Left cardiac atrium (tissue), 4 donors: ENCODE measurements around the gene DACT1. TPM values are rescaled to one million over a fixed set of nuclear protein-coding genes. Genes with fewer than 3 reads are reported as not detected.
"Not testable (repeated sequence)": the region's sequence is repeated elsewhere in the genome, so short reads cannot be mapped to it uniquely, and the experiment has no call there.

Experiments
- ATAC-seq, 2 donors: fragments of 200-7000 bp; cut with Tn5 transposase; one replicate each; pipeline ENCODE4 v1.9.1; 2020; ENCODE audit warnings: mild to moderate bottlenecking in 2 of 2, moderate library complexity in 2 of 2
- DNase-seq: peaks from one replicate; pipeline ENCODE4 v3.0.0-alpha.2; 2020
- intact Hi-C, 2 donors: fragments of 100-400 bp; cut with DNase I; formaldehyde crosslinking; loops; one replicate each; pipeline versions ENCODE4 v1.14.1 to v1.15.1; 2022 to 2023
- long read RNA-seq: library from polyadenylated mRNA; unstranded; transcript quantifications from one replicate; pipeline ENCODE4 v2.0.0, GENCODE V29; 2021
- total RNA-seq, 2 donors: library from RNA; stranded (reverse); fragmentation: NEBNext Ultra II Directional; extraction: Animal tissue kit (Norgen Biotek cat#: 25700); gene quantifications; one replicate each; pipeline ENCODE4 v1.2.1, GENCODE V29; 2021
- donor health status: DM: no; HTN: yes; CAD: no.
- donor health status: DM: no; HTN: yes; CAD: no; lungs with severe emphysema.
- donor health status: DM: yes; HTN: yes; CAD: no.
- donor health status: Dilated cardiomyopathy.

The DACT1 gene, protein sequence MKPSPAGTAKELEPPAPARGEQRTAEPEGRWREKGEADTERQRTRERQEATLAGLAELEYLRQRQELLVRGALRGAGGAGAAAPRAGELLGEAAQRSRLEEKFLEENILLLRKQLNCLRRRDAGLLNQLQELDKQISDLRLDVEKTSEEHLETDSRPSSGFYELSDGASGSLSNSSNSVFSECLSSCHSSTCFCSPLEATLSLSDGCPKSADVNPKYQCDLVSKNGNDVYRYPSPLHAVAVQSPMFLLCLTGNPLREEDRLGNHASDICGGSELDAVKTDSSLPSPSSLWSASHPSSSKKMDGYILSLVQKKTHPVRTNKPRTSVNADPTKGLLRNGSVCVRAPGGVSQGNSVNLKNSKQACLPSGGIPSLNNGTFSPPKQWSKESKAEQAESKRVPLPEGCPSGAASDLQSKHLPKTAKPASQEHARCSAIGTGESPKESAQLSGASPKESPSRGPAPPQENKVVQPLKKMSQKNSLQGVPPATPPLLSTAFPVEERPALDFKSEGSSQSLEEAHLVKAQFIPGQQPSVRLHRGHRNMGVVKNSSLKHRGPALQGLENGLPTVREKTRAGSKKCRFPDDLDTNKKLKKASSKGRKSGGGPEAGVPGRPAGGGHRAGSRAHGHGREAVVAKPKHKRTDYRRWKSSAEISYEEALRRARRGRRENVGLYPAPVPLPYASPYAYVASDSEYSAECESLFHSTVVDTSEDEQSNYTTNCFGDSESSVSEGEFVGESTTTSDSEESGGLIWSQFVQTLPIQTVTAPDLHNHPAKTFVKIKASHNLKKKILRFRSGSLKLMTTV
- 10 to 100 TPM in 1 of 2 donors, 1 to 10 TPM in 1; 7.0 to 10.3 TPM for total RNA-seq
- long read RNA-seq: 0 reads

DNA sequence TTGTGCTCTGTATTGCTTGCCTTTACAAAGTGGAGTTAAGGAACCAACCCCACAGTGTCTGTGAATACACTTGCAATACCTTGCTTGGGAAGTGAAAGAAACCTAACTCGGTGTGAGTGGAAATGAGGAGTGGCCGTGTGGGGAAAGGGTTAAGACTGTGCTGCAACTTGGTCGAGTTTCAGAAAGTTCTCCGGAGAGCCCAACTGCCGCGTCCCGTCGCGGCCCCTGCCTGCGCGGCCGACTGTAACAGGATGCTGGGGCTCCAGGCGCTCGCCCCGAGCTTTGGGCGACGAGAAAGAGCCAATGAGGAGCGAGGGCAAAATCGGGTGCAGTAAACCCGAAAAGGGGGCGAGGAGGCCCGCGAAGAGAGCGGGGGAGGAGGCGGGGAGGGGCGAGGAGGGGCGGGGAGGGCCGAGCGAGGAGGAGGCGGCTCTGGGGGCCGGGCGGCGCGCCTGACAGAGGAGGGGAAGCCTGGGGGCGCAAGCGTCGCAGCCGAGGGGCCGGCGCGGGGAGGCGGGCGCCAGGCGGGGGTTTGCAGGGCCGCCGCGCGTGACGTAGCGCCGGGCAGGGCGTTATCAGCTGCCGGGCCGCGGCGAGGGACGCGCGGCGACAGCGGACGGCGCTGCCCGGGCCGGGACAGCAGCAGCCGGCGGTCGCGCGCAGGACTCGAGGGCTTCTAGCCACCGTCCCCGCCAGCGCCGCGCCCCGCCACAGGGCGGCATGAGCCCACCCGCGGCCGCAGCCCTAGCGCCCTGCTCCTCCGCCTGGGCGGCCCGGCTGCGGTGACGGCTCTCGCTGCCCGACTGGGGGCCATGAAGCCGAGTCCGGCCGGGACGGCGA is at the start of gene DACT1:
Gene DACT1 (plus strand): TSS at position 572 of the 840 bp plus-strand sequence. CDS start 241 bp downstream, at position 813.
- intact Hi-C loops: loop anchor here in 1 of 2 donors (10.0 kb wide), 1 partner anchor 487 kb away; no protein-coding TSS in a partner anchor
- DNase-seq (peak; percentile 79), ATAC-seq (peak; percentile 83 to 87)

DNA sequence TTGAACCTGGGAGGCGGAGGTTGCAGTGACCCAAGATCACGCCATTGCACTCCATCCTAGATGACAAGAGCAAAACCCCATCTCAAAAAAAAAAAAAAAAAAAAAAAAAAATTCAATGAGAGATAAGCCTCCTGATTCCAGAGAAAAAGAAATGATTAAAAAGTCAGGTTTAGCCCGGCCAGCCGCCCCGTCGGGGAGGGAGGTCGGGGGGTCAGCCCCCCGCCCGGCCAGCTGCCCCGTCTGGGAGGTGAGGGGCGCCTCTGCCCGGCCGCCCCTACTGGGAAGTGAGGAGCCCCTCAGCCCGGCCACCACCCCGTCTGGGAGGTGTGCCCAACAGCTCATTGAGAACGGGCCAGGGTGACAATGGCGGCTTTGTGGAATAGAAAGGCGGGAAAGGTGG is 49.4 kb upstream of the DACT1 start:
- intact Hi-C loops, ATAC-seq, DNase-seq: not testable (repeated sequence)

- intact Hi-C loops: no loop called here
- ATAC-seq (no peak), DNase-seq (no peak)
Measured at GRCh38 chr14:58593977-58594376, 43.8 kb upstream of the DACT1 start.

- no peak for ATAC-seq
- intact Hi-C loops: no loop called here
- no peak for DNase-seq
Measured at GRCh38 chr14:58597041-58597440, 40.7 kb upstream of the DACT1 start.

DNA sequence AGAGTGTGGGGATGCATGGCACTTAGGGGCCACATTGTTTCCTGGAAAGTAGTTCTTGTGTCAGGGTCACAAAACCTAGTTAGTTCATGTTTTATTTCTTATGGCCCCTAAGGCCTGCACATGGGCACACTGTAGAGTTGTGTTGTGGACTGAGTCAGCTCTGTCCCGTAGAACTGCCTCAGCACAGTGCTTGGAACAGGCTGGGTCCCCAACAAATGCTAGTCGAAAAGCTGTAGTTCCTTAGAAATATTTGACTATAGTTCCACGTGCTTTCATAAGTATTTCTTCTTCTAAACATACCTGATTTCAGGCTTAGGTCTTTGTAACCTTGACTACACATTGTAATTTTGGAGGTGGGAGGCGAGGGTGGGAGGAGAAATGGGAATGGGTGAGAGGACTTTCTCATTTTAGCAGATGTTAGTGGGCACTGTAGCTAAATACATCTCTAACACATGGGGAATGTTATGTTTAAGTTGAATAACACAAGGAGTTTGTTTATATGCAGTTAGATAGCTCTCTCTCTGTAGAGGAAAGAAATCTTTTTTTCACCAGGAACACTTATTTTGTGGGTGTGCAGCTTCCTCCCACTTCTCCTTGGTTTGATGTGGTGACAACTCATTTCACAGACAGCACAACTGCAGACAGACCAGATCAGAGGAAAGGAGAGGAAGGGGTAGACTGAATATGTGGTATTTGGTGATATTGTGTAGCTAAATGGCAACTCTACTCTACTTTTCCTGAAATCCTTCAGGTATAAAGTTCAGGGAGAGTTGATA is 39.5 kb upstream of the DACT1 start:
- no peak for ATAC-seq

DNA sequence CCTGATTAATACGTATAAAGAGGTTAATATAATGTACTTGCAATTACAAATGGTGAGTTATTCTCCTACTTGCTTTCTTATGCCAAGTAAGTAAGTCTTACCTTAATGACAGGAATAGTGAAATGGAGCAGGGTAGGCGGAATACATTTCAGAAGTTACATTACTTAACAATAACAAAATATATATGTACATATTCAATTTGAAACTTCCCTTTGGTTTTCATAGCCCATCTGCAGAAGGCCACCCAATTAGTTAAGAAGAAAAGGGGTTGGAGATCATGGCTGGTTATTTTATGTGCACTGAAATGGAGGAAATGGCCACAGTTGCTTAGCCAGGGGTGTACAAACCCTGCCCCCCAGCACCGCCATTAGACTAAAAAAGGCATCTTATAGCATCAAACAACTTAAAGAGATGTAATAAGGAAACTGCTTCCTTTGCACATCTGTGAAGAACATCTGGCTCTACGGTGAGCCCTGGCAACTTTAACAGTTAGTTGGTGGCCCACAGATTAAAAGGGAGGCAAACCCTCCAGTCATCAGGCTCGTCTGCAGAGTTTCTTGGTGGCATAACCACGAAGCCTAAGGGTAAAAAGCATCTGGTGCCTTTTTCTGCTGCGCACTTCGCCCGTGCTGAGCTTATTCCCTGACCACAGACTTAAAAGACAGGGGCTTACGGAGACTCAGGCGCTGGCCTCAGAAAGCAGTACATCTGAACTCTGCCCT is 38.8 kb upstream of the DACT1 start:
- intact Hi-C loops: no loop called here
- DNase-seq: no peak
- no peak for ATAC-seq

More for the DNA sequence above, 39.5 kb upstream of the DACT1 start:
- no peak for DNase-seq
- intact Hi-C loops: no loop called here

DNA sequence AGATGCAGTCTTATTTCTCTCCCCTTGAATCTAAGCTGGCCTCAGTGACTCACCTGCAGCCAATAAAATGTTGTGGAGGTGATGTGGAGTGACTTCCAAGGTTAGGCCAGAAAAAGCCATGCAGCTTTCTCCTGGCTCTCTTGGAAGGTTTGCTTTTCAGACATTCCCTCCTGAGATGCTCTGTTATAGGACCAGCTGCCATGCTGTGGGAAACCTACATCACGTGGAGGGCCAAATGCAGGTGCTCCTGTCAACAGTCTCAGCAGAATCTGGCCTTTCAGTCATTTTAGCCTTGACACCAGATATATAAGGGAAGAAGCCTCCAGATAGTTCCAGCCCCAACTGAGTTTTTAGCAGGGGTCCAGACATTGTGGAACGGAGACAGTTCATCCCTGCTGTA is 38.1 kb upstream of the DACT1 start:
- ATAC-seq (no peak), DNase-seq (no peak)
- intact Hi-C loops: no loop called here

DNA sequence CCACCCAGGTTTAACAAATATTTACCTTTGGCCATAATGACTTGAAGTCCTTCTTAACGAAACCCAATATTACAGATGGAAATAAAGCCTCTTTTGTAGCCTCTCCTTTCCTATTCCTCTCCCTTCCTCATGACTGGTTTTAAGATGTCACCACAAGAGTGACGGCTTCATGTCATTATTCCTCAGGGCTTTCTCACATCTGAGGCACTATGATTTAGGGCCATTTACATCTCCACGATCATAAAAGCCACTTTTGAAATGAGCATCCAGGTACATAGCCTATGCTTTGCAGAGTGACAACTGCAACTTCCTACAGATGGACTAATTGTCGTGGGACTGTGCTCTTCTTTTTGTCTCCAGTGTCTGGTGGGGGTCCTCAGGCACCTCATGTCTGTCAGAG is 32.3 kb upstream of the DACT1 start:
- intact Hi-C loops: no loop called here
- ATAC-seq (no peak), DNase-seq (no peak)

- ATAC-seq (no peak), DNase-seq (no peak)
- intact Hi-C loops: no loop called here
Measured at GRCh38 chr14:58607131-58607951, 30.4 kb upstream of the DACT1 start.

GRCh38 chr14:58607952-58608317 is 29.8 kb upstream of the DACT1 start:
- no peak for ATAC-seq
- no peak for DNase-seq
- intact Hi-C loops: no loop called here

DNA sequence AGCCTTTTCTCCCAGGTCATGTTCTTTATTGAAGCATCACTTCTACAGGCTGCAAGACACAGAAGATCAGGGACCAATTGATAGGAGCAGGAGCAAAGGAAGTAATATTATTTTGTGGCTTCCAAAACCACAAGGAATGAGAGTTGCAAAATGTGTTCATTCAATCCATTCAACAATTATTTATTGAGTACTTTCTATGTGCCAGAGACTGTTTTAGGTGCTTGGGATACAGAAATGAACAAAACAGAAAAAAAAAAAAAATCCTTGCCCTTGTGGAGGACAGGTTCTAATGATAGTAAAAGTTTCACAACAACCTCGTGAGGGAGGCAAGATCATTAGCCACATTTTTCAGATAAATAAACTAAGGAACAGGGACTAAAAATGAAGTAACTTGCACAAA is 20.1 kb upstream of the DACT1 start:
- DNase-seq (no peak), ATAC-seq (no peak)
- intact Hi-C loops: no loop called here

DNA sequence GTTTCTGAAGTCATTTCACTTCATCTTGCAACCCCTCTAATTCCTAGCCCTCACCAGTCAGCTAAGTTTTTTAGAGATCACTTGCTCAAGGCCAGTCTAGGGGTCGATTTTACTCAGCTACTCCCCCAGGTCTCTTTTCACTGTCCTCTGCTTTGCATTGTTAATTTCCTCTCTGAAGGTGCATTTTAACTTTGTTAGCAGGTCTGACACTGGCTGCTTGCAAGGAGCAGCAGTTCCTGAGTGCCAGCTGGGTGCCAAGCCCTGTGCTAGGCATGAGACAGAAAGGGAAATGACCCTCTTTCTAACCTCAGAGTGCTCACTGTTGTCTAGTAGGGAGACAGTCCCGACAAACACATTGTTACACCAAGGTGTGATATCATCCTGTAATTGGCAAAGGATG is 17.8 kb upstream of the DACT1 start:
- intact Hi-C loops: no loop called here
- ATAC-seq (no peak), DNase-seq (no peak)

- DNase-seq (no peak), ATAC-seq (no peak)
- intact Hi-C loops: no loop called here
Measured at GRCh38 chr14:58625438-58625837, 12.3 kb upstream of the DACT1 start.

DNA sequence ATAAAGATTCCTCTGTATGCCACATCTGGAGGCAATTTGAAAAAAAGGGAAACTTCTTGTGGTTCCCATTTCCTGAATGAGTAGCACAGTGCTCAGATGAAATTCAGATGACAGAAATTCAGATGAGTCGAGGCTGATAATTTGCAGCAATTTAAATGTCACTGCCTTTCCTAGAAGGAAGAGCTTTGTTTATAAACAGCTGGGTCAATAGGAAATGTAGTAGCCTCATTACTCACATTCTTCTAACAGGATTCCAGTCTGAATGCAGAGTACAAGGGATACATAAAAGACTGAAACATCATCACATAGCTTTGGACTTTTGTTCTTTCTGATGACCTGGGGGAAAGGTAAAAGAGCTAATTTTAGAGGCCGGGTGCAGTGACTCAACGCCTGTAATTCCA is 11.3 kb upstream of the DACT1 start:
- intact Hi-C loops: no loop called here
- no peak for ATAC-seq
- no peak for DNase-seq

- intact Hi-C loops: no loop called here
- ATAC-seq (no peak), DNase-seq (no peak)
Measured at GRCh38 chr14:58628406-58628805, 9.4 kb upstream of the DACT1 start.

DNA sequence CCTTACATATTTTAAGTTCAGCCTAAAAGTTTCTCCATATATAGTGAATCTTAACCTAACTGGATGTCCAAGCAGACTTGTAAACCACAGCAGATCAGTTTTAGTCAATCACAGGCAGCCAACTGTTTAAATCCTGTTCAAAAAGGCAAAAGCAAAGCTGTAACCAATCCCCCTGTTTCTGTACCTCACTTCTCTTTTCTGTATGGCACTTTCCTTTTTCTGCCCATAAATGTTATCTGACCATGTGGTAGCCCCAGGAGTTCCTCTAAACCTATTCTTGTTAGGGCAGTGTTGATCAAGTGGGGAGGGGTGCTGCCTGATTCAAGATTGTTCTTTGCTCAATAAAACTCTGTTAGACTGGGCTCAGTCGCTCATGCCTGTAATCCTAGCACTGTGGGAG is 8.5 kb upstream of the DACT1 start:
- intact Hi-C loops: no loop called here
- DNase-seq (no peak), ATAC-seq (no peak)

DNA sequence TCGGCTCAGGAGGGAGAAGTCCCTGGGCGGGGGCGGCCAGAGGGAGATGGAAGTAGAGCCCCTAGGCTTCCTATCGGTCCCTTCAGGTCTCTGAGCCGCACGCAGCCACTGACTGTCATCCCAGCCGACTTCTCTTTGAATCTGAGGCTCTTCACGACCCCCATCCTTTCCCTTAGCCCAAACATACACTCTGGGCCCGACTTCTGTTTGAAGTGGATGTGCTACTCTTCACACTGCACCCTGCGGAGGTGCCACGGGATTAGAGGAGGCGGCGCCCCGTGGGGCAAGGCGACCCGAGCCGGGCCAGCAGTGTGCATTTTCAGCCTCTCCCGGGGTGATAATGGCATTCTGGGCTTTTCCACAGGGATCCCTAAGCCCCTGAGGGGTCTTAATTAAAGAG is 6.0 kb upstream of the DACT1 start:
- DNase-seq (no peak), ATAC-seq (no peak)
- intact Hi-C loops: loop anchor here in 1 of 2 donors (10.0 kb wide), 1 partner anchor 493 kb away; no protein-coding TSS in a partner anchor
